H1 (cell line): Measurements from ENCODE around the gene TPM2. TPM values are rescaled to one million over a fixed set of nuclear protein-coding genes. Genes with fewer than 3 reads are reported as not detected.
"Not testable (repeated sequence)": the region's sequence is repeated elsewhere in the genome, so short reads cannot be mapped to it uniquely, and the experiment has no call there.

Source experiments
- CTCF ChIA-PET: fragments of 300-600 bp; sonication (Branson Sonifier 250); formaldehyde crosslinking; loops from one replicate; lab custom pipeline; 2021; ENCODE audit not compliant: partially characterized antibody; lab: Charles Lee
- POLR2A ChIA-PET: fragments of 300-600 bp; sonication (Branson Sonifier 250); formaldehyde crosslinking; loops from one replicate; lab custom pipeline; 2021; ENCODE audit warnings: inconsistent platforms; ENCODE audit not compliant: partially characterized antibody; lab: Charles Lee
- DNase-seq, 2 experiments: peaks; one replicate each; pipeline versions ENCODE4 v3.0.0 to v3.0.0-alpha.2; 2010 to 2022; ENCODE audit warnings: low spot score in 2 of 2, low read depth in 1 of 2, mixed read lengths in 1 of 2
- FAIRE-seq: peaks from 2 replicates; lab custom pipeline; 2011; peaks lifted over from hg19 to GRCh38; lab: Jason Lieb, UNC
- H2AFZ ChIP-seq: 2 replicates; pipeline ENCODE4 v1.8.1; 2012; ENCODE audit warnings: low read length, inconsistent platforms
- H2AK5ac ChIP-seq: 2 replicates; pipeline ENCODE4 v1.6.1; 2013; ENCODE audit warnings: low read depth, low read length
- H2BK120ac ChIP-seq: replicated peaks from 2 replicates; pipeline ENCODE3; 2013; ENCODE audit warnings: low read depth, low read length, inconsistent platforms
- H2BK12ac ChIP-seq: 2 replicates; pipeline ENCODE4 v1.6.1; 2013; ENCODE audit warnings: low read depth, low read length
- H2BK15ac ChIP-seq: 2 replicates; pipeline ENCODE4 v1.6.1; 2013; ENCODE audit warnings: low read length
- H2BK20ac ChIP-seq: 2 replicates; pipeline ENCODE4 v1.6.1; 2013; ENCODE audit warnings: low read length
- H2BK5ac ChIP-seq: 2 replicates; pipeline ENCODE4 v1.6.1; 2013; ENCODE audit warnings: low read depth, low read length
- H3K14ac ChIP-seq: 2 replicates; pipeline ENCODE4 v1.6.1; 2013; ENCODE audit warnings: inconsistent platforms; ENCODE audit not compliant: insufficient read length
- H3K18ac ChIP-seq: 2 replicates; pipeline ENCODE4 v1.6.1; 2013; ENCODE audit warnings: low read length; ENCODE audit errors: extremely low read depth
- H3K23ac ChIP-seq: 2 replicates; pipeline ENCODE4 v1.6.1; 2013; ENCODE audit warnings: inconsistent platforms; ENCODE audit not compliant: insufficient read length
- H3K23me2 ChIP-seq: 2 replicates; pipeline ENCODE4 v1.6.1; 2013; ENCODE audit warnings: low read depth, low read length
- H3K27ac ChIP-seq: 2 replicates; pipeline ENCODE4 v1.6.1; 2011; ENCODE audit warnings: low read depth, low read length, inconsistent platforms
- H3K27me3 ChIP-seq, 4 experiments: replicated peaks in 1 of 4; 1 replicate in 1 of 4; 2 replicates in 3 of 4; pipeline versions ENCODE4 v1.6.1 to v1.8.1; 2011 to 2013; ENCODE audit warnings: low read length in 3 of 4, mild to moderate bottlenecking in 3 of 4, inconsistent platforms in 2 of 4, mixed read lengths in 2 of 4, moderate library complexity in 1 of 4; ENCODE audit not compliant: control insufficient read depth in 3 of 4, insufficient read depth in 3 of 4; ENCODE audit errors: extremely low read depth in 1 of 4
- H3K36me3 ChIP-seq, 4 experiments: 2 replicates each; pipeline versions ENCODE4 v1.6.1 to v1.8.1; 2011 to 2013; ENCODE audit warnings: mild to moderate bottlenecking in 4 of 4, low read length in 3 of 4, moderate library complexity in 2 of 4, control low read depth in 1 of 4, inconsistent platforms in 1 of 4; ENCODE audit not compliant: insufficient read depth in 4 of 4, control insufficient read depth in 2 of 4
- H3K4ac ChIP-seq: replicated peaks from 2 replicates; pipeline ENCODE3; 2013; ENCODE audit warnings: low read length, low read depth, mixed read lengths, inconsistent platforms; ENCODE audit not compliant: insufficient read length
- H3K4me1 ChIP-seq, 4 experiments: replicated peaks in 1 of 4; 1 replicate in 1 of 4; 2 replicates in 3 of 4; pipeline versions ENCODE4 v1.6.1 to v1.8.1; 2011 to 2013; ENCODE audit warnings: low read length in 3 of 4, inconsistent platforms in 2 of 4, mixed read lengths in 1 of 4; ENCODE audit not compliant: insufficient read depth in 4 of 4, control insufficient read depth in 3 of 4
- H3K4me2 ChIP-seq, 2 experiments: 2 replicates each; pipeline versions ENCODE4 v1.6.1 to v1.8.1; 2011 to 2013; ENCODE audit warnings: low read depth in 2 of 2, low read length in 2 of 2, control low read depth in 1 of 2, inconsistent platforms in 1 of 2, mild to moderate bottlenecking in 1 of 2; ENCODE audit not compliant: insufficient read depth in 1 of 2
- H3K4me3 ChIP-seq, 4 experiments: fragments of 200-600, 300-600 bp in 1 of 4; sonication (generic), shearing (Covaris generic), sonication (Bioruptor Twin) in 1 of 4; 2 replicates each; pipeline versions ENCODE4 v1.5.1 to v1.8.1; 2011 to 2016; ENCODE audit warnings: low read length in 4 of 4, low read depth in 3 of 4, control low read depth in 2 of 4, inconsistent platforms in 2 of 4, mild to moderate bottlenecking in 2 of 4, mixed read lengths in 1 of 4, moderate library complexity in 1 of 4; ENCODE audit not compliant: insufficient read depth in 2 of 4; ENCODE audit errors: extremely low read depth in 1 of 4
- H3K56ac ChIP-seq: replicated peaks from 2 replicates; pipeline ENCODE3; 2013; ENCODE audit warnings: low read depth, mild to moderate bottlenecking, mixed read lengths, low read length, inconsistent platforms; ENCODE audit not compliant: insufficient read length
- H3K79me1 ChIP-seq: 2 replicates; pipeline ENCODE4 v1.6.1; 2013; ENCODE audit warnings: low read depth, low read length, control low read depth
- H3K79me2 ChIP-seq, 2 experiments: 2 replicates each; pipeline versions ENCODE4 v1.6.1 to v1.8.1; 2012 to 2013; ENCODE audit warnings: low read length in 2 of 2, mild to moderate bottlenecking in 2 of 2, inconsistent platforms in 1 of 2; ENCODE audit not compliant: insufficient read depth in 2 of 2, control insufficient read depth in 1 of 2
- H3K9ac ChIP-seq, 4 experiments: replicated peaks in 1 of 4; 1 replicate in 1 of 4; 2 replicates in 3 of 4; pipeline versions ENCODE4 v1.6.1 to v1.8.1; 2011 to 2013; ENCODE audit warnings: low read depth in 3 of 4, low read length in 3 of 4, control low read depth in 2 of 4, mild to moderate bottlenecking in 2 of 4, moderate library complexity in 2 of 4, inconsistent platforms in 1 of 4; ENCODE audit errors: extremely low read depth in 1 of 4
- H3K9me3 ChIP-seq, 2 experiments: 2 replicates each; pipeline versions ENCODE4 v1.6.1 to v1.8.1; 2012 to 2013; ENCODE audit warnings: mild to moderate bottlenecking in 2 of 2, moderate library complexity in 2 of 2, control low read depth in 1 of 2, inconsistent platforms in 1 of 2, low read depth in 1 of 2, low read length in 1 of 2, mixed read lengths in 1 of 2; ENCODE audit not compliant: insufficient read depth in 2 of 2
- H4K20me1 ChIP-seq, 2 experiments: replicated peaks in 1 of 2; 2 replicates each; pipeline versions ENCODE3 to v1.8.1; 2011 to 2013; ENCODE audit warnings: inconsistent platforms in 2 of 2, low read length in 2 of 2, mild to moderate bottlenecking in 1 of 2; ENCODE audit not compliant: insufficient read depth in 2 of 2, control insufficient read depth in 1 of 2
- H4K5ac ChIP-seq: 2 replicates; pipeline ENCODE4 v1.6.1; 2013; ENCODE audit warnings: low read length, low read depth, mixed read lengths, inconsistent platforms; ENCODE audit not compliant: insufficient read length
- H4K8ac ChIP-seq: 2 replicates; pipeline ENCODE4 v1.8.0; 2013; ENCODE audit warnings: mild to moderate bottlenecking, moderate library complexity, low read length, inconsistent platforms; ENCODE audit not compliant: insufficient read depth; ENCODE audit errors: extremely low read depth
- H4K91ac ChIP-seq: replicated peaks from 2 replicates; pipeline ENCODE3; 2013; ENCODE audit warnings: low read length, mixed read lengths, inconsistent platforms; ENCODE audit not compliant: insufficient read length
- TAF1 ChIP-seq: IDR thresholded peaks from 2 replicates; pipeline ENCODE4 v1.6.1; 2011; ENCODE audit warnings: mild to moderate bottlenecking, low read depth, low read length
- YY1 ChIP-seq: IDR thresholded peaks from 2 replicates; pipeline ENCODE4 v1.6.1; 2011; ENCODE audit warnings: low read depth, mild to moderate bottlenecking, low read length
- WGBS, 2 experiments: shearing (Covaris generic) in 1 of 2; methylation state at CpG; one replicate each; pipeline versions ENCODE4 v1.1.6 to v1.1.7; 2013 to 2015; ENCODE audit warnings: low lambda C conversion rate in 2 of 2, mixed read lengths in 2 of 2, inconsistent platforms in 1 of 2, low coverage in 1 of 2, missing lambda C conversion rate in 1 of 2; ENCODE audit not compliant: insufficient replicate concordance in 2 of 2, insufficient coverage in 1 of 2, insufficient read length in 1 of 2; ENCODE audit errors: extremely low coverage in 1 of 2, missing lambda C conversion rate in 1 of 2; 5-methylcytosine and 5-hydroxymethylcytosine counted together
- polyA plus RNA-seq, 7 experiments: library from polyadenylated mRNA; depleted of rRNA in 3 of 7; stranded (reverse) in 5 of 7; unstranded in 2 of 7; fragments of >200 nt in 5 of 7; fragments of 200-250 nt in 2 of 7; gene quantifications; 1 replicate in 5 of 7; 2 replicates in 1 of 7; 4 replicates in 1 of 7; pipeline versions ENCODE4 v1.2.1 to v1.2.3, GENCODE V29; 2011 to 2013; ENCODE audit warnings: missing spikeins in 2 of 7, mixed read lengths in 2 of 7
- total RNA-seq: library from RNA; stranded (reverse); fragmentation: NEBNext Ultra II Directional; extraction: Animal tissue kit (Norgen Biotek cat#: 25700); gene quantifications from 2 replicates; pipeline ENCODE4 v1.2.1, GENCODE V29; 2021

TPM2 gene
- total and polyA plus RNA-seq, 2 of the 8 experiments (the other 6 are each of a cell fraction or from before 2014, with no cell fraction given): 62.5 to 181 TPM

- TF ChIP-seq YY1 (peak; percentile 19; the same call in 1 of the 2 replicates), TAF1 (0 out of 2 replicates have a peak, but pooled peaks have one; percentile 8)
- ChIA-PET CTCF (interaction anchor here (0.6 to 8.1 kb wide), 24 partner anchors 14 to 607 kb away, joined by 3 to 149 read pairs (median 4); partner anchors contain the start of genes ARHGEF39, CCDC107, RMRP and TPM2), POLR2A (interaction anchor here (0.6 to 6.2 kb wide), 10 partner anchors 11 to 171 kb away, joined by 3 to 53 read pairs (median 7); partner anchors contain the start of genes CCDC107, CREB3, RMRP and TLN1)
- peak overlapping the region; percentile 16; the same call in 1 of the 2 replicates for H2BK5ac ChIP-seq
- not testable (repeated sequence) for H4K91ac ChIP-seq, FAIRE-seq, H3K14ac ChIP-seq, H3K36me3 ChIP-seq, H3K23ac ChIP-seq, H2BK20ac ChIP-seq, H2BK120ac ChIP-seq, H3K27me3 ChIP-seq, H2AFZ ChIP-seq, H2BK15ac ChIP-seq, H2AK5ac ChIP-seq, DNase-seq, H3K56ac ChIP-seq, H3K79me1 ChIP-seq, H3K4ac ChIP-seq, H4K5ac ChIP-seq, H3K9me3 ChIP-seq, H3K27ac ChIP-seq, H3K18ac ChIP-seq, H4K20me1 ChIP-seq, H3K9ac ChIP-seq, H3K79me2 ChIP-seq, H2BK12ac ChIP-seq, H4K8ac ChIP-seq
- peak overlapping the region; percentile 56 to 79 (median 60) for H3K4me3 ChIP-seq
- H3K4me1 ChIP-seq: peaks cover 0 to 12% (median 6%) of the 10 kb centered on the region in 4 experiments; a peak in 4 of 7 replicates
- peak overlapping the region; percentile 72 to 82 for H3K4me2 ChIP-seq
- 26% methylated on average over 10 of the region's 10 CpGs; no CpG with 5 or more reads in 1 of the 2 experiments for WGBS, 2 experiments
- peaks cover 10% of the 10 kb centered on the region; the same call in 1 of the 2 replicates for H3K23me2 ChIP-seq
Observed at GRCh38 chr9:35645736-35646135, 44.0 kb downstream of the TPM2 start.
